CD14-positive monocyte (primary cell): ENCODE data around the gene UTP4. TPM values are rescaled to one million over a fixed set of nuclear protein-coding genes. Genes with fewer than 3 reads are reported as not detected.

Experiments
- DNase-seq, 3 donors: peaks; one replicate each; pipeline ENCODE4 v3.0.0-alpha.2; 2011 to 2022
- H2AFZ ChIP-seq: 2 replicates; pipeline ENCODE4 v1.6.0; 2012; ENCODE audit warnings: mild to moderate bottlenecking, low read depth, low read length, inconsistent platforms; ENCODE audit not compliant: insufficient read depth, poor library complexity, severe bottlenecking
- H3K27ac ChIP-seq, 2 donors: 1 replicate in 1 of 2; 2 replicates in 1 of 2; pipeline ENCODE4 v1.5.1; 2012 to 2013; ENCODE audit warnings: low read length in 2 of 2, control low read depth in 1 of 2, inconsistent platforms in 1 of 2, low read depth in 1 of 2, mild to moderate bottlenecking in 1 of 2
- H3K27me3 ChIP-seq, 2 donors: one replicate each; pipeline versions ENCODE4 v1.6.0 to v1.6.1; 2011 to 2013; ENCODE audit warnings: low read length in 2 of 2; ENCODE audit not compliant: control insufficient read depth in 2 of 2, insufficient read depth in 2 of 2
- H3K36me3 ChIP-seq, 2 donors: replicated peaks in 1 of 2; 1 replicate in 1 of 2; 2 replicates in 1 of 2; pipeline versions ENCODE4 v1.5.1 to v1.6.1; 2012 to 2013; ENCODE audit warnings: low read length in 2 of 2, control low read depth in 1 of 2, inconsistent platforms in 1 of 2, mild to moderate bottlenecking in 1 of 2; ENCODE audit not compliant: insufficient read depth in 2 of 2, control insufficient read depth in 1 of 2
- H3K4me1 ChIP-seq, 2 donors: 1 replicate in 1 of 2; 2 replicates in 1 of 2; pipeline versions ENCODE4 v1.5.1 to v1.6.1; 2012 to 2013; ENCODE audit warnings: low read length in 2 of 2, control low read depth in 1 of 2, inconsistent platforms in 1 of 2, mild to moderate bottlenecking in 1 of 2, moderate library complexity in 1 of 2; ENCODE audit not compliant: insufficient read depth in 2 of 2, control insufficient read depth in 1 of 2
- H3K4me2 ChIP-seq: replicated peaks from 2 replicates; pipeline ENCODE3; 2012; ENCODE audit warnings: low read length, moderate library complexity, mild to moderate bottlenecking; ENCODE audit not compliant: poor library complexity, severe bottlenecking; ENCODE audit errors: extremely low read depth
- H3K4me3 ChIP-seq, 3 experiments: fragments of 200-600 bp in 1 of 3; sonication (generic) in 1 of 3; replicated peaks in 1 of 3; 1 replicate in 2 of 3; 2 replicates in 1 of 3; pipeline ENCODE4 v1.5.1; 2011 to 2013; ENCODE audit warnings: low read length in 3 of 3, mild to moderate bottlenecking in 3 of 3, control low read depth in 2 of 3, low read depth in 2 of 3, inconsistent platforms in 1 of 3, moderate library complexity in 1 of 3
- H3K79me2 ChIP-seq: 2 replicates; pipeline ENCODE4 v1.6.0; 2012; ENCODE audit warnings: mild to moderate bottlenecking, control low read depth, inconsistent platforms, low read length, moderate library complexity; ENCODE audit not compliant: insufficient read depth
- H3K9ac ChIP-seq: 2 replicates; pipeline ENCODE4 v1.6.0; 2017; ENCODE audit warnings: low read length, mild to moderate bottlenecking; ENCODE audit not compliant: insufficient read depth, poor library complexity, severe bottlenecking
- H3K9me3 ChIP-seq, 2 donors: replicated peaks in 1 of 2; 1 replicate in 1 of 2; 2 replicates in 1 of 2; pipeline versions ENCODE4 v1.5.1 to v1.6.1; 2012 to 2013; ENCODE audit warnings: low read length in 2 of 2, control low read depth in 1 of 2; ENCODE audit not compliant: control insufficient read depth in 1 of 2, insufficient read depth in 1 of 2
- H4K20me1 ChIP-seq: 2 replicates; pipeline ENCODE4 v1.6.0; 2012; ENCODE audit warnings: mild to moderate bottlenecking, low read length, control low read depth, moderate library complexity; ENCODE audit not compliant: insufficient read depth
- H3K27ac Mint-ChIP-seq, 7 donors: one replicate each; pipeline ENCODE4 v1.8.0; 2020; ENCODE audit warnings: mild to moderate bottlenecking in 7 of 7, mixed read lengths in 7 of 7, moderate library complexity in 6 of 7, inconsistent platforms in 2 of 7
- H3K27me3 Mint-ChIP-seq, 3 donors: one replicate each; pipeline ENCODE4 v1.8.0; 2021 to 2022; ENCODE audit warnings: low read depth in 3 of 3, mild to moderate bottlenecking in 3 of 3, mixed read lengths in 3 of 3, moderate library complexity in 3 of 3, inconsistent platforms in 1 of 3
- H3K36me3 Mint-ChIP-seq, 2 donors: one replicate each; pipeline ENCODE4 v1.8.0; 2020; ENCODE audit warnings: mixed read lengths in 2 of 2, inconsistent platforms in 1 of 2, mild to moderate bottlenecking in 1 of 2
- H3K4me1 Mint-ChIP-seq: one replicate; pipeline ENCODE4 v1.8.0; 2020; ENCODE audit warnings: mild to moderate bottlenecking, mixed read lengths
- H3K4me3 Mint-ChIP-seq, 2 donors: one replicate each; pipeline ENCODE4 v1.8.0; 2020; ENCODE audit warnings: mild to moderate bottlenecking in 2 of 2, mixed read lengths in 2 of 2, moderate library complexity in 1 of 2
- H3K9me3 Mint-ChIP-seq, 7 donors: one replicate each; pipeline ENCODE4 v1.8.0; 2020 to 2022; ENCODE audit warnings: mixed read lengths in 7 of 7, mild to moderate bottlenecking in 6 of 7, moderate library complexity in 6 of 7, inconsistent platforms in 2 of 7
- WGBS: methylation state at CpG from one replicate; pipeline ENCODE4 v1.1.5; 2013; ENCODE audit warnings: missing lambda C conversion rate; ENCODE audit not compliant: insufficient coverage; 5-methylcytosine and 5-hydroxymethylcytosine counted together
- intact Hi-C, 2 donors: fragments of 100-400 bp; cut with micrococcal nuclease; formaldehyde crosslinking; loops; one replicate each; pipeline versions ENCODE4 v1.15.0 to v1.15.1; 2023
- polyA plus RNA-seq, 3 donors: library from polyadenylated mRNA; depleted of rRNA in 1 of 3; unstranded in 2 of 3; stranded (reverse) in 1 of 3; fragments of 300-500 nt in 2 of 3; fragments of >200 nt in 1 of 3; fragmentation: Illumina TruSeq in 2 of 3; gene quantifications; 1 replicate in 2 of 3; 2 replicates in 1 of 3; pipeline ENCODE4 v1.2.3, GENCODE V29; 2012 to 2021
- TF ChIP-seq, protein P1 (sequence below): fragments of 200-600 bp; IDR thresholded peaks from one replicate; pipeline ENCODE4 v1.8.0; 2022; ENCODE audit warnings: antibody characterized with exemption, mild to moderate bottlenecking

The UTP4 gene
- polyA plus RNA-seq, 3 donors: 15.3 to 27.8 (median 19.6) TPM

DNA sequence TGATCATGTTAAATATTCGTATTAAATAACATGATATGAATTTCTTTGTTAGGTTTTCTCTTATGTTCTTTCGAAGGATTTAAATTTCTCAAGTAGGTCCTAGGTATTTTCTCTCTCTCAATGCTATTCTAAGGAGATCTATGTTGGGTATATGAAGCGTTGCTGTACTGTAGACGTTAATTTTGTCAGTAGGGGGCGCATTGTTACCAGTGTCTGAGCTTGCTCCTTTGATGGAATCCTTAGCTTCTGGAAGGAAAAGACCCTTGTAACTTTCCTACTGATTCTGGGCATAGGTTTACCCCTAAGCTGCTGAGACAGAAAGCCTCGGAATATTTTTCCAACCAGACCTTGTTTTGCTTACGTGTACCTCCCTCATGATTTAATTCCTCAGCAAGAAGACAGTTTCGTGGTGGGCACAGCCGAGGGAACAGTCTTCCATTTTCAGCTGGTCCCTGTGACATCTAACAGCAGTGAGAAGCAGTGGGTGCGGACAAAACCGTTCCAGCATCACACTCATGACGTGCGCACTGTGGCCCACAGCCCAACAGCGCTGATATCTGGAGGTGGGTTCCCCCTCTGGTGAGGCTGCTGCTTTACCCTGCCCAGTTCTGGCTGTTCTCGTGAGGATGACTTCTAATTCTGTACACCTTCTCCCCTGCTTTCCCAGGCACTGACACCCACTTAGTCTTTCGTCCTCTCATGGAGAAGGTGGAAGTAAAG lies 17.9 kb downstream of the UTP4 start:
- no peak overlapping the region for H3K27ac Mint-ChIP-seq
- Histone ChIP-seq H3K4me2 (no peak overlapping the region), H3K27ac (no peak overlapping the region), H3K9ac (no peak overlapping the region), H3K4me1 (no peaks in the 10 kb centered on the region), H3K9me3 (no peaks in the 10 kb centered on the region), H3K36me3 (peaks cover 47 to 74% of the 10 kb centered on the region in 2 donors), H3K4me3 (no peak overlapping the region), H3K79me2 (no peaks in the 10 kb centered on the region), H3K27me3 (no peaks in the 10 kb centered on the region), H2AFZ (no peak overlapping the region), H4K20me1 (no peaks in the 10 kb centered on the region)
- no peak overlapping the region for H3K4me3 Mint-ChIP-seq
- H3K36me3 Mint-ChIP-seq: peaks cover 51 to 82% of the 10 kb centered on the region in 2 donors
- H3K4me1 Mint-ChIP-seq: no peaks in the 10 kb centered on the region
- TF ChIP-seq, protein P1, sequence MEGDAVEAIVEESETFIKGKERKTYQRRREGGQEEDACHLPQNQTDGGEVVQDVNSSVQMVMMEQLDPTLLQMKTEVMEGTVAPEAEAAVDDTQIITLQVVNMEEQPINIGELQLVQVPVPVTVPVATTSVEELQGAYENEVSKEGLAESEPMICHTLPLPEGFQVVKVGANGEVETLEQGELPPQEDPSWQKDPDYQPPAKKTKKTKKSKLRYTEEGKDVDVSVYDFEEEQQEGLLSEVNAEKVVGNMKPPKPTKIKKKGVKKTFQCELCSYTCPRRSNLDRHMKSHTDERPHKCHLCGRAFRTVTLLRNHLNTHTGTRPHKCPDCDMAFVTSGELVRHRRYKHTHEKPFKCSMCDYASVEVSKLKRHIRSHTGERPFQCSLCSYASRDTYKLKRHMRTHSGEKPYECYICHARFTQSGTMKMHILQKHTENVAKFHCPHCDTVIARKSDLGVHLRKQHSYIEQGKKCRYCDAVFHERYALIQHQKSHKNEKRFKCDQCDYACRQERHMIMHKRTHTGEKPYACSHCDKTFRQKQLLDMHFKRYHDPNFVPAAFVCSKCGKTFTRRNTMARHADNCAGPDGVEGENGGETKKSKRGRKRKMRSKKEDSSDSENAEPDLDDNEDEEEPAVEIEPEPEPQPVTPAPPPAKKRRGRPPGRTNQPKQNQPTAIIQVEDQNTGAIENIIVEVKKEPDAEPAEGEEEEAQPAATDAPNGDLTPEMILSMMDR: peak; percentile 86
- peaks cover 0 to 3% (median 0%) of the 10 kb centered on the region in 7 donors for H3K9me3 Mint-ChIP-seq
- intact Hi-C loops: loop anchor here (1.0 to 5.0 kb wide), 2 partner anchors 137 kb away; no protein-coding TSS in a partner anchor
- WGBS: 84% methylated on average over 12 of the region's 16 CpGs
- peak; percentile 44 to 71 (median 55) for DNase-seq
- peaks cover 0 to 2% (median 0%) of the 10 kb centered on the region in 3 donors for H3K27me3 Mint-ChIP-seq

GRCh38 chr16:69157196-69157595 lies 24.7 kb downstream of the UTP4 start:
- Mint-ChIP-seq H3K4me1 (no peaks in the 10 kb centered on the region), H3K9me3 (no peaks in the 10 kb centered on the region), H3K36me3 (peaks cover 68 to 82% of the 10 kb centered on the region in 2 donors), H3K4me3 (no peak overlapping the region), H3K27me3 (no peaks in the 10 kb centered on the region), H3K27ac (no peak overlapping the region)
- TF ChIP-seq, protein P1: no peak
- no peak for DNase-seq
- Histone ChIP-seq H3K4me1 (no peaks in the 10 kb centered on the region), H3K4me2 (no peak overlapping the region), H2AFZ (no peak overlapping the region), H3K9me3 (no peaks in the 10 kb centered on the region), H3K27ac (no peak overlapping the region), H3K27me3 (no peaks in the 10 kb centered on the region), H3K9ac (no peak overlapping the region), H3K79me2 (no peaks in the 10 kb centered on the region), H4K20me1 (no peaks in the 10 kb centered on the region), H3K4me3 (no peak overlapping the region), H3K36me3 (peaks cover 64 to 91% of the 10 kb centered on the region in 2 donors)
- WGBS: no CpG with 5 or more reads among the region's 3 CpGs
- intact Hi-C loops: no loop called here
